ENCODE results near the gene SPSB2.

The SPSB2 gene

DNA sequence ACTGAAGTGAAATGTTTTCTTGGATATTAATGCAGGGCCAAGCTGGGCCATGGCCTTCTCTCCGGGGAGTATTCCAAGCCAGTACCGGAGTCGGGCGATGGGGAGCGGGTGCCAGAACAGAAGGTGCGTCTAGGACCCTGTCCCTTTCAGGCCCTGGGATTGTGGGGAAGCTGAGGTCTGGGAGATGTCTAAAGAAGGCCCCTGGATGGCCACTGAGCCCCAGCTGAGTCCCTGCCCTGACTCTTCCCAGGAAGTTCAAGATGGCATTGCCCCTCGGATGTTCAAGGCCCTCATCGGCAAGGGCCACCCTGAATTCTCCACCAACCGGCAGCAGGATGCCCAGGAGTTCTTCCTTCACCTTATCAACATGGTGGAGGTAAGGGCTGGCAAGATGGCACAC is 13.0 kb downstream of the SPSB2 start:
- Histone ChIP-seq H4K20me1 (ENCODE audit: insufficient read depth, low read length) (no peaks in the 10 kb centered on the region), H3K36me3 (replicated peaks; ENCODE audit: insufficient read depth, low read length) (peaks cover 17% of the 10 kb centered on the region), H3K9ac (ENCODE audit: low read length) (no peak overlapping the region), H3K4me1 (ENCODE audit: low read length) (no peaks in the 10 kb centered on the region), H3K9me3 (replicated peaks; ENCODE audit: insufficient read depth, low read length) (no peaks in the 10 kb centered on the region), H3K27ac (ENCODE audit: low read length) (no peak overlapping the region), H3K4me3 (ENCODE audit: low read length) (no peak overlapping the region), H3K4me2 (ENCODE audit: low read depth, low read length) (no peak overlapping the region), H3K79me2 (ENCODE audit: low read length) (peaks cover 13% of the 10 kb centered on the region), H3K9me2 (replicated peaks; ENCODE audit: insufficient read depth, low read length) (no peaks in the 10 kb centered on the region), H3F3A (ENCODE audit: insufficient read depth, low read length) (no peaks in the 10 kb centered on the region), H3K27me3 (replicated peaks; ENCODE audit: insufficient read depth, low read length) (no peaks in the 10 kb centered on the region), H2AFZ (ENCODE audit: low read length) (no peak overlapping the region)
- no peak for DNase-seq
- TF ChIP-seq, protein P1, sequence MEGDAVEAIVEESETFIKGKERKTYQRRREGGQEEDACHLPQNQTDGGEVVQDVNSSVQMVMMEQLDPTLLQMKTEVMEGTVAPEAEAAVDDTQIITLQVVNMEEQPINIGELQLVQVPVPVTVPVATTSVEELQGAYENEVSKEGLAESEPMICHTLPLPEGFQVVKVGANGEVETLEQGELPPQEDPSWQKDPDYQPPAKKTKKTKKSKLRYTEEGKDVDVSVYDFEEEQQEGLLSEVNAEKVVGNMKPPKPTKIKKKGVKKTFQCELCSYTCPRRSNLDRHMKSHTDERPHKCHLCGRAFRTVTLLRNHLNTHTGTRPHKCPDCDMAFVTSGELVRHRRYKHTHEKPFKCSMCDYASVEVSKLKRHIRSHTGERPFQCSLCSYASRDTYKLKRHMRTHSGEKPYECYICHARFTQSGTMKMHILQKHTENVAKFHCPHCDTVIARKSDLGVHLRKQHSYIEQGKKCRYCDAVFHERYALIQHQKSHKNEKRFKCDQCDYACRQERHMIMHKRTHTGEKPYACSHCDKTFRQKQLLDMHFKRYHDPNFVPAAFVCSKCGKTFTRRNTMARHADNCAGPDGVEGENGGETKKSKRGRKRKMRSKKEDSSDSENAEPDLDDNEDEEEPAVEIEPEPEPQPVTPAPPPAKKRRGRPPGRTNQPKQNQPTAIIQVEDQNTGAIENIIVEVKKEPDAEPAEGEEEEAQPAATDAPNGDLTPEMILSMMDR (IDR thresholded peaks at IDR 0.05; ENCODE audit: low read length) = no peak
- TF ChIP-seq EZH2 (optimal IDR thresholded peaks at IDR 0.05; ENCODE audit: low read depth, low read length) (no peak), EZH2phosphoT487 (IDR thresholded peaks at IDR 0.05; ENCODE audit: low read length) (no peak)

DNA sequence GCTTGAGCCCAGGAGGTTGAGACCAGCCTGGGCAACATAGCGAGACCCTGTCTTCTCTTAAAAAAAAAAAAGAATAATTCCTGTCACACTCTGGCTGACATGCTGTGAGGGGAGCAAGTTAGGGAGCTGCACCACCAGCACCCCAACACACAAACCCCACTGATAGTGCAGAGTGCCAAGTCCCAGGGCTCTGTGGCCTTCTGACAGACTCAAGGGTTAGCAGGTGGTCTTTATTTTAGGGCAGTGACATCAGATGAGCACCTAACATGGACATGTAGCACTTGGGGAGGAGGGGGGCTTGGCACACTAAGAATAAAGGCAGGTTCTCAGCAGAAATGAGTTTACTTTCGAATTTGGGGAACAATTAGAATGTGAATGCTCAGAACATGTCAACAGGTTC is 14.3 kb downstream of the SPSB2 start:
- Histone ChIP-seq H3K9ac (ENCODE audit: low read length) (no peak overlapping the region), H2AFZ (ENCODE audit: low read length) (no peak overlapping the region), H4K20me1 (ENCODE audit: insufficient read depth, low read length) (no peaks in the 10 kb centered on the region), H3K27ac (ENCODE audit: low read length) (no peak overlapping the region), H3K36me3 (replicated peaks; ENCODE audit: insufficient read depth, low read length) (peaks cover 17% of the 10 kb centered on the region), H3K27me3 (replicated peaks; ENCODE audit: insufficient read depth, low read length) (no peaks in the 10 kb centered on the region), H3F3A (ENCODE audit: insufficient read depth, low read length) (no peaks in the 10 kb centered on the region), H3K4me2 (ENCODE audit: low read depth, low read length) (no peak overlapping the region), H3K9me2 (replicated peaks; ENCODE audit: insufficient read depth, low read length) (no peaks in the 10 kb centered on the region), H3K4me1 (ENCODE audit: low read length) (peaks cover 4% of the 10 kb centered on the region), H3K9me3 (replicated peaks; ENCODE audit: insufficient read depth, low read length) (no peaks in the 10 kb centered on the region), H3K4me3 (ENCODE audit: low read length) (no peak overlapping the region), H3K79me2 (ENCODE audit: low read length) (peaks cover 26% of the 10 kb centered on the region)
- TF ChIP-seq EZH2phosphoT487 (IDR thresholded peaks at IDR 0.05; ENCODE audit: low read length) = no peak
- no peak for DNase-seq

DNA sequence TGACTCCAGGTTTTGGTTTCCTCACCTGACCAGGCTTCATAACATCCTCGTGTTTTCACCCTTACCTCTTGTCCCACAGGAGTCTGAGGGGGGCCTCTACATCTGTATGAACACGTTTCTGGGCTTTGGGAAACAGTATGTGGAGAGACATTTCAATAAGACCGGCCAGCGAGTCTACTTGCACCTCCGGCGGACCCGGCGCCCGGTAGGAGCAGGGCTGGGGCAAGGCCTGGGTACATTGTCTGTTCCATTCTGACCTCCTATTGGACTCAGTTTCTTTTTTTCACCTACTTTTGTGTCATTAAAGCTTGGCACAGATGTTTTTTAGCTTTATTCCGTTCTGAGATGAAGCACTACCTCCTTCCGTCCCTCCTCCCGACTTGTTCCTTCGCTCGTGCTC is 17.8 kb downstream of the SPSB2 start:
- Histone ChIP-seq H4K20me1 (ENCODE audit: insufficient read depth, low read length) (no peaks in the 10 kb centered on the region), H3K27me3 (replicated peaks; ENCODE audit: insufficient read depth, low read length) (no peaks in the 10 kb centered on the region), H3K9me3 (replicated peaks; ENCODE audit: insufficient read depth, low read length) (no peaks in the 10 kb centered on the region), H3K36me3 (replicated peaks; ENCODE audit: insufficient read depth, low read length) (peaks cover 12% of the 10 kb centered on the region), H2AFZ (ENCODE audit: low read length) (no peak overlapping the region), H3K9ac (ENCODE audit: low read length) (no peak overlapping the region), H3K27ac (ENCODE audit: low read length) (no peak overlapping the region), H3K4me3 (ENCODE audit: low read length) (no peak overlapping the region), H3K4me1 (ENCODE audit: low read length) (peaks cover 15% of the 10 kb centered on the region), H3F3A (ENCODE audit: insufficient read depth, low read length) (peaks cover 10% of the 10 kb centered on the region), H3K79me2 (ENCODE audit: low read length) (peaks cover 44% of the 10 kb centered on the region), H3K9me2 (replicated peaks; ENCODE audit: insufficient read depth, low read length) (no peaks in the 10 kb centered on the region), H3K4me2 (ENCODE audit: low read depth, low read length) (no peak overlapping the region)
- TF ChIP-seq EZH2phosphoT487 (IDR thresholded peaks at IDR 0.05; ENCODE audit: low read length) (no peak), EZH2 (optimal IDR thresholded peaks at IDR 0.05; ENCODE audit: low read depth, low read length) (no peak)
- TF ChIP-seq, protein P1 (IDR thresholded peaks at IDR 0.05; ENCODE audit: low read length) = no peak
- DNase-seq = no peak

DNA sequence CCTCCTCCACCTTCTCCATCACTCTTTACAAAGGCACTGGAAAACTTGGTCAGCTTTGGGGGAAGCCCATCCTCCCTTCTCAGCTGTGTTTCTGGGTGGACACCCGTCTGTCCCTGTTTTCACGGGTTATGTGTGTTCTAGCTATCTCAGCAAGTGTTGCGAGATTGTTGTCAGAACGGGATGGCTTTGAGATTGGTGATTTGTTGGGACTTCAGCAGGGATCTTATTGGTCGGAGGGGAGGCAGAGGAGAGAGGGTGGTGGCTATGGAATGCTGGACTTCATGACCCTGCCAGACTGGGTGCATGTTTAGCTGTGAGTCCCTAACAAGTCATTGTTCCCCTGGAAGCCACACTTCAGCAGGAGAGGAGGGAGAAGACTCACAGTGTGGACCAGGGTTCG is 19.1 kb downstream of the SPSB2 start:
- Histone ChIP-seq H3K4me3 (ENCODE audit: low read length) (no peak overlapping the region), H4K20me1 (ENCODE audit: insufficient read depth, low read length) (no peaks in the 10 kb centered on the region), H3K4me1 (ENCODE audit: low read length) (peaks cover 27% of the 10 kb centered on the region), H3K79me2 (ENCODE audit: low read length) (peaks cover 57% of the 10 kb centered on the region), H3K36me3 (replicated peaks; ENCODE audit: insufficient read depth, low read length) (peaks cover 12% of the 10 kb centered on the region), H3K27ac (ENCODE audit: low read length) (no peak overlapping the region), H3K9me3 (replicated peaks; ENCODE audit: insufficient read depth, low read length) (no peaks in the 10 kb centered on the region), H3K27me3 (replicated peaks; ENCODE audit: insufficient read depth, low read length) (no peaks in the 10 kb centered on the region), H3F3A (ENCODE audit: insufficient read depth, low read length) (peaks cover 10% of the 10 kb centered on the region), H3K9ac (ENCODE audit: low read length) (peak overlapping the region; percentile 52; the same call in 1 of the 2 replicates), H3K9me2 (replicated peaks; ENCODE audit: insufficient read depth, low read length) (no peaks in the 10 kb centered on the region), H3K4me2 (ENCODE audit: low read depth, low read length) (peak overlapping the region; percentile 89; the same call in 1 of the 2 replicates), H2AFZ (ENCODE audit: low read length) (no peak overlapping the region)
- TF ChIP-seq, protein P1 (IDR thresholded peaks at IDR 0.05; ENCODE audit: low read length) = no peak
- TF ChIP-seq EZH2phosphoT487 (IDR thresholded peaks at IDR 0.05; ENCODE audit: low read length) (no peak), EZH2 (optimal IDR thresholded peaks at IDR 0.05; ENCODE audit: low read depth, low read length) (no peak)
- DNase-seq = no peak
